ENCODE results near the gene C12orf56.

DNA sequence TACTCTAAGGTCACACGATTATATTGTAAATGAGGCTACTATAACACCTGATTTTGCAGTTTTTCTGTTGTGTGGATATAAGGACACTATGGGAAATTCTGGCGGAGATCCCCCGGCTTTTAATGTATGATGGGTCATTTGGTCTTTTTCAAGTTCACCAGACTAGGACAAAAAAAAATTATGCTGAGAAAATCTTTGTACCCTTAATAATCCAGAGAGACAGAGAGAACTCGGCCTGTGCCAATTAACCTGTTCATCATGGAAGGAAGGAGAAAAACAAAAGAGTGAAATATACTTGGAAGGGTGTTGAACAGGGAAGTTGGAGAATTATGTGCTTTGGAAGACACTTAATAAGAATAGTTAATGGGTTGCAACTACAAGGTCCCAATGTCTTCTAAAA, 106.3 kb downstream of the C12orf56 start:
- TF ChIP-seq, protein P1, sequence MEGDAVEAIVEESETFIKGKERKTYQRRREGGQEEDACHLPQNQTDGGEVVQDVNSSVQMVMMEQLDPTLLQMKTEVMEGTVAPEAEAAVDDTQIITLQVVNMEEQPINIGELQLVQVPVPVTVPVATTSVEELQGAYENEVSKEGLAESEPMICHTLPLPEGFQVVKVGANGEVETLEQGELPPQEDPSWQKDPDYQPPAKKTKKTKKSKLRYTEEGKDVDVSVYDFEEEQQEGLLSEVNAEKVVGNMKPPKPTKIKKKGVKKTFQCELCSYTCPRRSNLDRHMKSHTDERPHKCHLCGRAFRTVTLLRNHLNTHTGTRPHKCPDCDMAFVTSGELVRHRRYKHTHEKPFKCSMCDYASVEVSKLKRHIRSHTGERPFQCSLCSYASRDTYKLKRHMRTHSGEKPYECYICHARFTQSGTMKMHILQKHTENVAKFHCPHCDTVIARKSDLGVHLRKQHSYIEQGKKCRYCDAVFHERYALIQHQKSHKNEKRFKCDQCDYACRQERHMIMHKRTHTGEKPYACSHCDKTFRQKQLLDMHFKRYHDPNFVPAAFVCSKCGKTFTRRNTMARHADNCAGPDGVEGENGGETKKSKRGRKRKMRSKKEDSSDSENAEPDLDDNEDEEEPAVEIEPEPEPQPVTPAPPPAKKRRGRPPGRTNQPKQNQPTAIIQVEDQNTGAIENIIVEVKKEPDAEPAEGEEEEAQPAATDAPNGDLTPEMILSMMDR (IDR thresholded peaks at IDR 0.05): no peak
- TF ChIP-seq POLR2A (IDR thresholded peaks at IDR 0.05): no peak
